ENCODE measurements around the gene ACOT7.
"Not testable (repeated sequence)": the region's sequence is repeated elsewhere in the genome, so short reads cannot be mapped to it uniquely, and the experiment has no call there.

Gene ACOT7

DNA sequence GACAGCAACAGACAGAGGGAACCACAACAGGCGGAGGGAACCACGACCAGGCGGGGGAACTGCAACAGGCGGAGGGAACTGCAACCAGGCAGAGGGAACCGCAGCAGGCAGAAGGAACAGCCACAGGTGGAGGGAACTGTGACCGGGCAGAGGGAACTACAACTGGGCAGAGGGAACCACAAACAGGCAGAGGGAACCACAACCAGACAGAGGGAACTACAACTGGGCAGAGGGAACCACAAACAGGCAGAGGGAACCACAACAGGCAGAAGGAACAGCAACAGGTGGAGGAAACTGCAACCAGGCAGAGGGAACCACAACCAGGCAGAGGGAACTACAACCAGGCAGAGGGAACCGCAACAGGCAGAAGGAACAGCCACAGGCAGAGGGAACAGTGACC lies 85.9 kb downstream of the ACOT7 start:
- not testable (repeated sequence) for DNase-seq

DNA sequence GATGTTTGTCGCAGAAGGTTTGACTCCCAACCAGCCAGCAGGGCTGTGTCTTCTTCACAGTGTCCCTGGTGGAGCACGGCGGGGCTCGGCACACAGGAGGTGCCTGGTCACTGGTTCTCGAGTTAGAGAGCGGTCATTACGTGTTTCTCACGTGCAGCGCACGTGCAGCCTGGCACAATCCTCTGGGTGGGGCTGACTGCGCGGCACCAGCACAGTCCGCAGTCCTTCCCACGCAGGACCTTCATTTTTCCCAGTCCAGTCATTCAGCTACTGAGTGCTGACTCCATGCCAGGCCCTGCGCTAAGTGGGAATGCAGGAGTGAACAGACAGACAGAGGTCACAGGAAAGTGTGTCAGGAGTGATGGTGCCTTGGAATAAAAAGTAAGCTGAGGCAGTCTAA lies 86.5 kb downstream of the ACOT7 start:
- no peak for DNase-seq

DNA sequence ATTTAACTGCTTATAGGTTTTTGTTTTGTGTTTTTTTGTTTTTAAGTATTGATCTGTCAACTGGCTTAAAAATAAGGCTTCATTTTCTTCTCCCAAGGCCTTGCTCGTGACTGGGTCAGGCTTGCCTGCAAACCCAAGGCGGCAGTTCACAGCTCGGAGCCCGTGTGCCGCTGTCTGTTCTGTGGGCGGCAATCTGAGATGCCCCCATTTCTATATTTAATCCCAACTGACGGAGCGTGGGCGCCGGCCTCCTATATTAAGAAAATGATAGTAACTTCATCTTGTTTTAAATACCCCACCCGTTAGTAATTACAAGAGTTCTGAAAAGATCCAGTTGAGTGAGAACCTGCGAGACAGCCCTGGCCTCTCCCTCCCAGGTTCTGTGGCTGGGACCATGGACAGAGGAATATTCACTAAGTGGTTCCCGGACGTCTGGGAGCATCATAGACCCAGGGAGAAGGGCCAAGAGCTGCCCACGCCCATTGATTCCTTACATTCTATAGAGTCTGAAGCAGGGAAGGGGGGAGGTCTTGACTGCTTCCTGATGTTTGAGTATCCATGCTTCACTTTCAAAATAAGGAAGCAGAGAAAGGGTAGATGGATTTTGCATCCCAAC lies 90.1 kb downstream of the ACOT7 start:
- no peak for DNase-seq

DNA sequence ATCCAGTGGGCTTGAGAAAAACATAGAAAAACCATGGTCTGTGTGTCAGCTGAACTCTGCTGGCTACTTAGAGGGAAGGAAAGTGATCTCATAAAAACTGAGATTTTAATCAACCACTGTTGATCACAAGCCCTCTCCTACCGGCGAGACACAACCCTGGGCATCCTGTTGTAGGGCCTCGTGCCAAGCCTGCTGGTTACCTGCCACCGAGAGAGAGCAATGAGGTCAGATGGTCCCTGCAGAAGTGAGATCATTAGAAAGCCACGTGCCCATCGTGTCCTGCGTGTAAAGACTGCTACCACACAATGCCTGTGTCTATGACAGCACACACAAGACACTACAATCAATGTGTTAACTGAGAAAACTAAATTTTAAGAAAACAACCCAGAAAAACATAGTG lies 91.0 kb downstream of the ACOT7 start:
- no peak for DNase-seq

DNA sequence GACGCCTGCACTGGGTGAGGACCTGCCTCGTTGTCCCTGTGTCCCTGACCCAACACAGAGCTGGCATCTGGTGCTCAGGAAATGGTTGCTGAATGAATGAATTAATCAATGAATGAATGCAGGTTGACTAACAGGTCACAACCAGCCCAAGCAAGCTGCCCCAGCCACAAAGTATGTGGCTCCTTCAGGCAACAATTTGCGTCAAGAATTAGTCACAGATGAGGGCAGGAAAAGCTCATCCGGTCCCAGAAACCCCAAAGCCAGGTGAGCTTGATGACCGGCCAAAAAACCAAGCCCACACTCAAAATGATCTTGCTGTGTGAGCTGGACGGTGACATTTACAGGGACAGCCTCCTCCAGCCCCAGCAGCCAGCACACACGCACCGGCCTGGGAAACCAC lies 92.0 kb downstream of the ACOT7 start:
- no peak for DNase-seq

DNA sequence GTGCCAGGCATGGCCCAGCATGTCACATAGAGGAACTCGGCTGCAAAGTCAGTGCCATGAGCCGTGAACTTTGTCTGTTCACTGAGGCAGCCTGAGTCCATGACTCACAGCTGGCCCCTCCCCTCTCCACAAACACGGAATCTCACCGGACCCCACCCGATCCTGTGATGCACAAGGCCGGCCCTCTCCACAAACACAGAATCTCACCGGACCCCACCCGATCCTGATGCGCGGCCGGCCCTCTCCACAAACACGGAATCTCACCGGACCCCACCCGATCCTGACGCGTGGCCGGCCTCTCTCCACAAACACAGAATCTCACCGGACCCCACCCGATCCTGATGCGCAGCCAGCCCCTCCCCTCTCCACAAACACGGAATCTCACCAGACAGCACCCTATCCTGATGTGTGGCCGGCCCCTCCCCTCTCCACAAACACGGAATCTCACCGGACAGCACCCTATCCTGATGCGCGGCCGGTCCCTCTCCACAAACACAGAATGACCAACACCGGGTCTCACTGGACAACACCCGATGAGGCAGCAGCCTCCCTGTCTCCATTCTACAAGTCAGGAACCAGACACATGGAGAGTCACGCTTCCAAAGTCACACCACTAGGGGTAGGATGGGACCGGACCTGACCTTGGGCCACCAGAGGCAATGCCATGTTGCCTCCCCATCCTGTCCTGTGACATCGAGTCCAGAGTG lies 93.1 kb downstream of the ACOT7 start:
- no peak for DNase-seq

DNA sequence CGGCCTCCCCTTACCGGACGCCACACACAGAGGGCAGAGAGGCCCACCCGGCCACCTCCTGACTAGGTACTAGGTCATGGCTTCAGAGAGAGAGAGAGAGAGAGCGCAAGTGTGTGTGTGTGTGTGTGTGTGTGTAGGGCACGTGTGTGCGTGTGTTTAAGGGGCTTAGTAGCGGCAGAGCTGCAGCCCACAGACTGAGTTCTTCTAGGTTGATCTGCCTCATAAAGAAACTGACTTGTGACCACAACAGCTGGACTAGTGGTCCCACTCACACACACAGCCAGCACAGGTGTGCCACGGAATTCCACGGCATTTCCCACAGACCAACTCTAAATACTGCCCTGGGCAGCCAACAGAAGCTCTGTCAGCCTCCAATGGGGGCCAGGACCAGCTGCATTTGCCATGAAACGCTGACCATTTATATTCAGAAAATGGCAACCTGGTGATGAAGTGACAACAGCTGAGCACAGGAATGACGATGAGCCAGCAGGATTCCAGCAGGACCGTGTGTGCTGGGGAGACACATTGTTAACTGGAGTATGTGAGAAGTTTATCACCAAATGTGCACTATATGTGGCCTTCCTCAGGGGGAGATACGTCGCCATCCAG lies 93.9 kb downstream of the ACOT7 start:
- DNase-seq, result no peak

DNA sequence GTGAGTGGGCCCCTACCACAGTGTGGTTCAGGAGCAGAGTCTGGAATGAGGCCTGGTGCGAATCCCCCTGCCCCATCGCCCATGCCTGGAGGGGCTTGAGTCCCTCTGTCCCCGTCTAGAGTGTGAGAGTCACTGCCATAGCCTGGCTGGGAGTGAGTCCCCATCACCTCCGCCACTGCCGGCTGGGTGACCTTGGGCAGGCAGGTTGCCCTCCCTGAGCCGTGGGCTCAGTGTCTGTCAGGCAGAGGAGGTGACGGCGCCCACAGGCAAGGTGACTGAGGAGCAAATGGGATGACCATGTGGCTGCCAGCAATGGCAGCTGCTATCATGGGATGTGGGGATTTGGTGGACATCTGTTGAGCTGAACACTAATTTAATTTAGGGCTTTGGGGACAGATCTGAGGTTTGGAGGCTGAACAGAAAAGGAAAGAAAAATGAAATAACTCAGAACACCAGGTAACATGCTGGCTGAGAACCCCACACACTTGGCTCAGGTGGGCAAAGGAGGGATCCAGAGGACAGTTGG lies 94.6 kb downstream of the ACOT7 start:
- DNase-seq, result no peak

DNA sequence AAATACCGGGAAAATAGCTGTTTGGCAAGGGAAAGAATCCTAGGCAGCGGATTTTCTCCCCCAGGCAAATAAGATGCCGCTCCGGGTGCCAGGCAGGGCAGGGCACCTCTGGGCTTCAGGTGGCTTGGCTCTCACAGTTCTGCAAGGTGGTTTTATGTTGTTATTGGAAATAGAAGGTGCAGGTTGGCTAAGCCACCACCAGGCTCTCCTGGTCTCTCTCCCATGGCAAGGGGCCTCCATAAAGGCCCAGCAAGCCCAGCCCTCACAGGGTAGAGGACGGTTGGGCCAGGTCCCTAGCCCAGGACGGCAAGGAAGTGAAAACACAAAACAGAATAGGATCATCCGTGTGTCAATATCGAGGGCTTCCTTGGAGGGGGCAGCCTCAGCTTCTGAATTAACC lies 95.0 kb downstream of the ACOT7 start:
- no peak for DNase-seq

DNA sequence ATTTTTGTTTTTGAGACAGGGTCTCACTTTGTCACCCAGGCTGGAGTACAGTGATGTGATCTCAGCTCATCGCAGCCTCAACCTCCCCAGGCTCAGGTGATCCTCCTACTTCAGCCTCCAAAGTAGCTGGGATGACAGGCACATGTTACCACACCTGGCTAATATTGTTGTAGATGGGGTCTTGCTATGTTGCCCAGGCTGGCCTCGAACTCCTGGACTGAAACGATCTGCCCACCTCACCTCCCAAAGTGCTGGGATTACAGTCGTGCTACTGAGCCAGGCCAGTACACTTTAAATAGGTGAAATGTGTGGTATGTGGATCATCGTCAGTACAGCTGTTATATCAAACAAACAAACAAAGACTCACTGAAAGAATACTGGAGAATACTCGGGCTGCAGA lies 97.7 kb downstream of the ACOT7 start:
- no peak for DNase-seq

DNA sequence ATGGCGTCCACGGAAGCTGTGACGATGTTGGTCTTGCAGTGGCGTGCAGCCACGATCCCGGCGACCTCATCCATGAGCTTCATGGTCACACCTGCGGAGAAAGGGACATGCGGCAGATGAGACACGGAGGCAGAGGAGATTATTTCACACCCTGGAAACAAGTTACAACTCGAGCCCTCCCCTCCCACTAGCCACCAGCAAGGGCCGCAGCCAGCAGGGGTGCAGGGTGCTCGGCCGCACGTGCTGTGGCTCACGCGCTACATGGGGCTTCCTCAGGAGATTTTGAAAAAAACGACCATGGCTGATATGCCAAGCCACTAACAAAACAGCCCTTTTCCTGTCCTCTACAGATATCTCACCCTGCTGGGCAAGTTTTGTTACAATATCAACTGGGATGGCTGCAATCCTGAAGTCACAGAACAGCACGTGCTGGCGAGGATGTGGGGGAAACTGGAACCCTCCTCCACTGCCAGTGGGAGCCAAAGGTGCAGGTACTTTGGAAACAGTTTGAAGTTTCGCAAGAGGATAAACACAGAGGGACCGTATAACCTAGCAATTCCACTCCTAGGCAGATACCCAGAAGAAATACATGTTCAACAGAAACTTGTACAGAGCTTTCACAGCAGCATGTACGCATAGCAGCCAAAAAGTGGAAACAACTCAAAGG lies 98.5 kb downstream of the ACOT7 start:
- DNase-seq, result no peak

DNA sequence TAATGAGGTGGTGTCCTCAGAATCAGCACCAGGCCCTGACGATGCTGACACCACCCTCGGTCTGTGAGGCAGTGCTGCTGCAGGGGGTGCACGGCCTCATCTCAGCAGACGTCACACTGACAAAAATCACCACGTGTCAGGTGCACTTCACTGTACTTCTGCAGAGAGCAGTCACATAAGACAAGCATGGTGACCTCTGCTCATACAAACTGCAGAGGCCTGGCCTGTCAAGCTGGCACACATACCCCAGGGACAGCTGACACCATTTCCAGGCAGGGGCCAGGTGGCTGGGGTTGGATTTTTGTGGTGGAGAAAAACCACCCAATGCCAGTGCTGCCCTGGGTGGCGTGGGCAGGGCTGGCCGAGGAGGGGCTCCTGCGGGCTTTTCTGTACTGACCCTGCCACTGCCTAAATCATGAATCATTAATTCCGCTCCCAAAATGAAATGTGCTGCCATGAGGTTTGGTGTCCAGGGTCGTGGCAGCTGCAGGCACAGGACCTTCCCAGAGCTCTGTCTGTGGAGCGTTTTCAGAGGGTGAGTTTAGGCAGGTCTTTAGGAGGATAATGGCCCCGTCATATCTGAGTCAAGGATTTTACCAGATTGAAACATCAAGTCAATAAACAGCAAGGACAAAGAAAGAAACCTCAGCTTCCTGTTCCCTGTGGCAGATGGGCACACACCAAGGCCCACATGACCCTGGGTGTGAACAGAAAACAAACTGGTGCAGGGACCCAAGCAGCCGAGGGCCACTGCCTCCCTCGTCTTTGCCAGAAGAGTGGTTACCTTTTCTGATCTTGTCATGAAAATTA lies 99.3 kb downstream of the ACOT7 start:
- no peak for DNase-seq

DNA sequence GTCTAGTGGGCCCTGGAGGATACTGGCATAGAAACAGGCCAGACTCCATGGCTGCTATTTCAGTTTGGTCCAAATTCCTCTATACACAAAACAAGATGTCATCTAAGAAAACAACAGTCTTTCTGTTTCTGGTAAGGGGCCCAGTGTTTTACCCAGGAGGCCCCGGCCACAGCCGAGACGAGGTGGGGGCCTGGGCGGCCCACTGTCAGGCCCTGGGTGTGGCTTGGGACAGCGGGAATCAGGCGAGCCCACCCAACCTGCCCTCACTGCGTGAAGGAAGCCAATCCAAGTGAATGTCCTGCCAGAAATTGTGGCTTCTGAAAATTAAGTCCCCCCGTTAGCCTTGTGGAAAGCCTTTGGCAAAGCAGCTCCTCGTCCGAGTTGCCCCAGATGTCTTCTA lies 101.5 kb downstream of the ACOT7 start:
- no peak for DNase-seq

DNA sequence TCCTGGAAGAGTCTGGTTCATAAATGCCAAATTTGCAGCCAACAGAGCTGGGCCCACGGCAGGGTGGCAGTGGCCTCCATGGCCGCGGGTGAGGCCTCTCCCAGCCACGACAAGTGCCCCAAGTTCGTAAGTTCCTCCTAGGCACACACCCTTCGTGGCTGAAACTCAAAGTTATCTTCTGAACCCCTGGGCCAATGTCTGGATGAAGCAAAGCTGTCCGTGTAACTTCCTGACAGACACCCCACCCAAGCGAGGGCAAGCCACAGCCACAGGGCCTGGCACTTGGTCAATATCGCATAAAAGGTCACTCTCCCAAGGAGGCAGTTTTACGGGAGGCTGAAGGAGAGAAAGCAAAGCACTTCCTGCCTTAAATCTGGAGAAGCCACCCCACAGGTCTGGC lies 104.9 kb downstream of the ACOT7 start:
- DNase-seq, result no peak

DNA sequence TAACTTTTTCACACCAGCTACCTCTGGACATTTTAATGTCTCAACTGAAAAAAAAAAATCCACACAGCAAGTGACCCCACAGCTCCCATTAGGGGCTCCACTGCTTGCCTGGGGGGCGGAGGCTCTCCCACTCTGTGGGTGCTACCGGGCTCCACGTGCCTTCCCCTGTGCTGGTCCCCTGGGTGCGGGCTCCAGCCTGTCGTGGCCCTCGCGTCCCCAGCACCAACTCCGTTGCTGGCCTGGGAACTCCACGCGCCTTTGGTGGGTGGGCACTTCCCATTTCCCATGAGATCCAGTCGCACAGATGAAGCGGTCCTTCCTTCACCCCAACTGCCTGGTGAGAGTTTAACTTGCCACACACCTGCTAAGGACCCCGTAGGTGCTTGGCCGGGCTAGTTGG lies 105.5 kb downstream of the ACOT7 start:
- no peak for DNase-seq

DNA sequence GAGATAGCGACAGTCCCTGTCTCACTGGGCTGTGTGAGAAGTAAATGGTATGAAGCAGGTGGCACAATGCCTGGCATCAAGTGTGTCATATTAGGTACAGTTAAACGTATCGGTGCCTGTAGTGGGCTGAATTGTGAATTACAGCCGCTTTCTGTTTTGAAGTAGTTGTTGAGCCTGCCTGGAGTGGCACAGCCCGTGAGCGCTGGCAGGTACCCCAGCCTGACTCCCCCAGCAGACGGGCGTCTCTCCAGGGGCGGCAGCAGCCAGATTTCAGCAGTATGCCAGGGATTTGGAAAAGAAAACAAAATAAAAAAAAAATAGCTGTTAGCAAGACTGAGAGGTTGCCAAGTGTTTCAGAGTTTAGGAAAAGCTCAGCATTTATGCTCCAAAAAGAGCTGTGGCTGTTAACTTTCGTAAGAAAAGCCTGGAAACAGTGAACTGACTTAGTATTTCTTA lies 106.1 kb downstream of the ACOT7 start:
- no peak for DNase-seq

DNA sequence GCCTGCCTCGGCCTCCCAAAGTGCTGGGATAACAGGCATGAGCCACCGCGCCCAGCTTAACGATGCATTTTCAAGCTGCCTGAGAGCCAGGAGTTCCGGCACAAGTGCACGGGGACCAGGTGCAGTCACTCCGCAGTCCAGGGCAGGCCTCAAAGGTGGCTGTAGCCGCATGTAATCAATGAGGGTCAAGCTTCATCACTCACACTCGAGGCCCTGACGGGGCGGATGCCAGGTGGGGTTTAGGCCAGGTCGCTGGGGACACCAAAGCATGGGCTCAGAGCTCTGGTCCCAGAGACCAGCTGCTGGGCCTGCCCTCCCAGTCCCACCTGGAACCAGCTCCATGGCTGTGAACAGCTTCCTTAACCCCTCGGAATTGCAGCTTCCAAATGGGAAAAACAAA lies 106.5 kb downstream of the ACOT7 start:
- no peak for DNase-seq

DNA sequence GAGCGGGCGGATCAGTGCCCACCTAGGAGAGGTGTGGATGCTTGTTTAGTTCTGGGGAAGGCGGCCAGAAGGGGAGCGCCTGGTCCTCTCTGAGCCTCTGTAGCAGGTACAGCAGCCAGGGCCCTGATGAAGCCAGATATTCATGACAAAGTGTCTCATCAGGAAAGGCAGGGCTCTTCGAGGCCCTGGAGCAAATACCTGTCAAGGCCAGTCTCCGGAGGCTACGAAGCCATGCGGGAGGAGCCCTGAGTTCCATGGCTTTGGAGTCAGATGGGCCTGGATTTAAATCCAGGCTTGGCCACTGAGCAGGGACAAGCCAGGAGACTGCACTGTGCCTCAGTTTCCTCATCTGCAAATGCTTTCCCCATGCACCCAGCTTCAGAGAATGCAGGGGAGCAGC lies 107.3 kb downstream of the ACOT7 start:
- DNase-seq, result no peak

DNA sequence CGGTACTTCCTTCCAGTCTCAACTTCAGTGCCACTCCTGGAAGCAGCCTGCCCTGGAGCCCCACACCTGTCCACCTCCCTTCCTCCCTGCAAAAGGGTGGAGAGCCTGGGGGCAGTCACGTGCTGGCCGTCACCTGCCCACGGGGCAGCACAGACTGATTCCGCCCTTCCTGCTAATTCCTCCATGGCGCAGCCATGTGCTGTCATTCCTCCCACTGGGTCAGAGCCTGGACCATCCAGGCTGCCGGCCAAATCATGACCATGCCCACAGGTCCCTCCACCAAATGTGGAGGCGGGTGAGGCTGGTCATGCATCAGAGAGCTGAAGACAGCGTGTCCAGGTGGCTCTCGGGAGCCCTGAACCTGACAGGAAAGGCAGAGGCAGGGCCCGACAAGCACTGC lies 108.2 kb downstream of the ACOT7 start:
- DNase-seq, result no peak

DNA sequence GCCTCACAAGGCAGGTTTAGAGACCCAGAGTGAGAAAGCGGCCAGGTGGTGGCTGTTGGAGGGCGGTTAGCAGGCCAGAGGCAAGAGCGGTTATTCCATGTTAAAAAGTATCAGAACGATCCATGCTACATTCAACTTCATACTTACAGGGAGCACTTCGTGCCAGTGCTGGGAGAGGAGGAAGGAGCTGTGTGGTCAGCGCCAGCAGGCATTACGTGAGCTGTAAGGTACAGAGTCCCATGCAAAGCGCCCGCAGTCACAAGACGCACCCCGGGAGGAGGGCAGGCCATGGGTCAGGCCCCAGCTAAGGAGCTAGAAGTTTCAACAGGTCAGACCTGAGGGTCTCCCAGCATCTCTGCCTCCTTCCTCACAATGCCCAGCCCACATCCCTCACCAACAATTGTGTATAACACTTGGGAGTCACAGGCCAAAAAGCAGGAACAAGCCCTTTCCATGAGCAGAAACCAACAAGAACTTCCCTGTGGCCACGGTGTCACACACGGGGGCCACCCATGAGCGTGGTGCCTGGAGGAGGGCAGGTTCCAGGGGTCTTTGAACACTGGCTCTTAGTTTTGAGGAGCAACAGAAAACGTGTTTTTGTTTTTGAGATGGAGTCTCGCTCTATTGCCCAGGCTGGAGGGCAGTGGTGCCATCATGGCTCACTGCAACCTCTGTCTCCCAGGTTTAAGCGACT lies 110.8 kb downstream of the ACOT7 start:
- no peak for DNase-seq

DNA sequence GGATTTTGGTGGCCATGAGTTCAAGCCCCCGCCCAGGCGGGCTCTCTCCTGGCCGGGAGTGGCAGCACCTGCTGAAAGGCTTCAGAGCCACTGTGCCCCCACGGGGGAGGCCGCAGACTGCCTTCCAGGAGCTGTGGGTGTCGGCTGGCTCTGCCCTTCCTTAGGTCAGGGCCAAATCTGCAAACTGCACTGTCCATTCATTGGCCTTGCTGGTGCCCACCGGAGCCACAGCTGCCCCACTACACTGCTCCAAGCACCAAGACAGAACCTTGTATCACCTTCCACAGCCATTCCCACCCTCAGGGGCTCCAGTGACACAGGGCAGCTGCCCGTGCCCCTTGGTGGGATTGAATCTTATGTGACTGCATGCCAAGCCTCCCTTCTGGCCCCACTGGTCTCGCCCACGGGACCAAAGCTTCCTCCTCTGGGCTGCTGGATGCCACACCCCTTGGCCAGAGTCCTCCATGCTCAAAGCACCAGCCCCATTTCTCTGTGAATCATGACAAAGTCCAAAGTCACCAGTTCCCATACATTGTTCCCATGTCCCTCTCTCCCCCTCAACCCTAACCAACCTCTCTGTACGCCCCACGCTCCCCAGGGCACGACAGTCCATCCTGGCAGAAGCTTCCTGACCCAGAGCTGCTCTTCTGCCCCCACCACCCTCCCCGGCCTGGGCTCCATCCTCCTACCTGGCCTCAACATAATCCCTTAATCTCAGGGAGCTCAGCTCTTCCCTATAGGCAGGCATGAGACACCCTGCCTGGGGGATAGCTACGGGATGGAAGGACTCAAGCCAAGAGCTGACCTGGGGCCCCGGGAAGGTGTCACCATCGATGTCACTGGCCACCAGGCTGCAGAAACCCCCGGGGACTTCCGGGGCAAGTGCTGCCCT lies 111.8 kb downstream of the ACOT7 start:
- DNase-seq, result no peak

Measured in activated naive CD4-positive, alpha-beta T cell (primary cell).